Upper lobe of left lung (tissue), 4 donors: Measurements from ENCODE around the gene PTPRD.

ENCODE experiments used
- CTCF ChIP-seq, 6 experiments: fragments of 450-650 bp in 4 of 6; fragments of 200-600 bp in 2 of 6; sonication (generic) in 2 of 6; IDR thresholded peaks; one replicate each; pipeline ENCODE4 v1.5.1; 2016 to 2019; ENCODE audit warnings: antibody characterized with exemption in 6 of 6
- POLR2A ChIP-seq, 4 donors: fragments of 450-650 bp; IDR thresholded peaks; one replicate each; pipeline ENCODE4 v1.5.1; 2016 to 2017; ENCODE audit warnings: antibody characterized with exemption in 4 of 4, mild to moderate bottlenecking in 2 of 4
- POLR2AphosphoS5 ChIP-seq, 2 donors: sonication (generic); formaldehyde crosslinking; IDR thresholded peaks; one replicate each; pipeline ENCODE4 v1.5.1; 2017; ENCODE audit warnings: antibody characterized with exemption in 2 of 2

- TF ChIP-seq CTCF (IDR thresholded peaks at IDR 0.05): no peak
- no peak for TF ChIP-seq POLR2AphosphoS5 (IDR thresholded peaks at IDR 0.05)
- TF ChIP-seq POLR2A (IDR thresholded peaks at IDR 0.05): no peak
These were observed 21.0 kb upstream of the PTPRD start for GRCh38 chr9:10633785-10634184.
